Measurements from ENCODE around the gene FCSK.

DNA sequence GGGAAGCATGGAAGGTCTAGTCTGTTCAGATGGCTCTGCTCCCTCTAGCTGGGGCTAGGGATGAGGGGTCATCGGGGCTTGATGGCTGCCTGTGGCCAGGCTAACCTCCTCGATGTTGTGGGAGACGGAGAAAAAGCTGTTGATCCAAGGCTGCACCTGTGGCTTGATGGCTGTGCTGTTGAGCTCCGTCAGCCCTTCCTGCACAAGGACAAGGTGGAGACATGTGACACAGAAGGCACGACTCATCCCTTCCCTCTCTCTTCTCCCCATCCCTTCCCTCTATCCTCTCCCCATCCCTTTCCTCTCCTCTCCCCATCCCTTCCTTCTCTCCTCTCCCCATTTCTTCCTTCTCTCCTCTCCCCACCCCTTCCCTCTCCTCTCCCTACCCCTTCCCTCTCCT is 28.2 kb downstream of the FCSK start:
- TF ChIP-seq, protein P1, sequence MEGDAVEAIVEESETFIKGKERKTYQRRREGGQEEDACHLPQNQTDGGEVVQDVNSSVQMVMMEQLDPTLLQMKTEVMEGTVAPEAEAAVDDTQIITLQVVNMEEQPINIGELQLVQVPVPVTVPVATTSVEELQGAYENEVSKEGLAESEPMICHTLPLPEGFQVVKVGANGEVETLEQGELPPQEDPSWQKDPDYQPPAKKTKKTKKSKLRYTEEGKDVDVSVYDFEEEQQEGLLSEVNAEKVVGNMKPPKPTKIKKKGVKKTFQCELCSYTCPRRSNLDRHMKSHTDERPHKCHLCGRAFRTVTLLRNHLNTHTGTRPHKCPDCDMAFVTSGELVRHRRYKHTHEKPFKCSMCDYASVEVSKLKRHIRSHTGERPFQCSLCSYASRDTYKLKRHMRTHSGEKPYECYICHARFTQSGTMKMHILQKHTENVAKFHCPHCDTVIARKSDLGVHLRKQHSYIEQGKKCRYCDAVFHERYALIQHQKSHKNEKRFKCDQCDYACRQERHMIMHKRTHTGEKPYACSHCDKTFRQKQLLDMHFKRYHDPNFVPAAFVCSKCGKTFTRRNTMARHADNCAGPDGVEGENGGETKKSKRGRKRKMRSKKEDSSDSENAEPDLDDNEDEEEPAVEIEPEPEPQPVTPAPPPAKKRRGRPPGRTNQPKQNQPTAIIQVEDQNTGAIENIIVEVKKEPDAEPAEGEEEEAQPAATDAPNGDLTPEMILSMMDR (IDR thresholded peaks at IDR 0.05), result no peak
- TF ChIP-seq POLR2A (IDR thresholded peaks at IDR 0.05), result no peak
